Ramos (cell line): ENCODE measurements around the gene SLC26A4.

Experiments
- in situ Hi-C: fragments of 300-500 bp; cut with MboI; formaldehyde crosslinking; loops from one replicate; pipeline ENCODE4 v1.14.3; 2022; ENCODE audit warnings: low sequenced_read_pairs; ENCODE audit not compliant: unreplicated experiment

The SLC26A4 gene

DNA sequence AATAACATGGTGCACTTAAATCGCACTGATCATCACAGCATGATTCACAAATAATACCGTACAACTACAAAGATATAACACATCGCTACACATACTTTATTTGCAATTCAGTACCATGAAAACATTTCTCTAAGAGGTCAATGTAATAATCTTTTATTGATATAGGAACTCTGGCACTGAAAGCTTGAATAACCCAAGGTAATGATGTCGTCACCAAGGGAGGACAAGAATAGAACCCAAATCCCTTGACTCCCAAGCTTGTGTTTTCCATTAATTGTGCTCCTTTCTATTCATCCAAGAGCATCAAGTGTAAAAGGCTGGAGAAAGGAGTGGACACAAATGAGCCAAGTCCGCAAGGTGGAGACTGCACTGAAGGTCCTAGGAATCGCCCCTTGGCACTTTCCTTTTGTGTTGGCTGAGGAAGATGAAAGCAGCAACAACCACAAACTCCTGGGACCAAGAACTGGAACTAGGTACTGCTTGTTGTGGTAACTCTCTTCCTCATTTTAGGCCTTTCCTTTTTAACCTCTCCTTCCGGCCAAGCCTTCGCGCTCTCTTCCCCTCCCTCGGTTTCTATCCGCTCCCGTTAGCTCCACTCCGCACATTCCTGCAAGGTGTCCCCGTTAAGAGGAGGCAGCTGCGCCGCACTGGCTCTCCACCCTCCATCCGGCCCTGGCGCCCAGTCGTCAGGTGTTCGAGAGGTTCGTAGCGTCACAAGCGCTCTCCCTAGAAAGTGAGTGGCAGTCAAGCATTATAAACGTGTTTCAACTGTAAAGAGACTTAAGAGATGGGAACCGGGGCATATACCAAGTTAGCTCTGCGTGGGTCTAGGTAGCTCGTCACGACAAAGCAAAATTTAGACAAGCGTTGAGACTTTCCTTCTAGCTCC is 82.3 kb downstream of the SLC26A4 start:
- in situ Hi-C loops: loop anchor here (25.0 kb wide), 2 partner anchors 556 to 806 kb away; no protein-coding TSS in a partner anchor

DNA sequence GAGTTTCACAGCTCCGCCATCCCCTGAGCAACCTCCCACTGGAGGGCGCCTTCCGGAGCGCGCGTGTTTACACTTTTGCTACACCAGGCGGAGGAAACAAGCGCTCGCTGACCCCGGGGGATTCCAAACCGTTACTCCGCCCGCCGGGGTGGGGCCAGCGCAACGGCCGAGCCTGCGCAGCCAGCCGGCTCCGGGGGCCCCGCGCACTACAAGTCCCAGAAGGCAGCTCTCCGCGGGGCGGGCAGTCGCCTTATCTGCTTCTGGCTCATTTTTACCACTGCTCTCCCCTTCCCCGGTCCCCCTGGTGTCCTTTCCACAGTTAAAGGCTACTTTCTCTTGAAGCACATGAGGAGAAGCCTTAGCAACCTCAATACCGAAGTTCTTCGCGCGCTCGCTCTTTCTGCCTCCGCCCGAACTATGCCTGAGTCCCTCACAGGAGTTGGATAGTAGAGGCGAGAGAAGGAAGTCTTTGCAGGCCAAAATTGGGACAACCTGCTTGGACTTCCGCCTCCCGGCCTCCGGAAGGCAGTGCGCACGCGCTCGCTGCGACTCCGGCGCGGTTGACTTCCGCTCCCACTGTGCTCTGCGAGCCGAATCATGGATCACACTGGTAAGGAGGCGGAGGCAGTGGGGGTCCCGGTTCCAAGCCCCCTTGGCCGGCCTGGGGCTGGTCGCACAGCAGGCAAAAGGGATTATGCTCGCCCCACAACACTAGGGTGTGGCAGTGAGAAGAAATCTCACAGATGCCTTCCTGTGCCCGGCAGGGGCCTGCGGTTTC is 83.1 kb downstream of the SLC26A4 start, which contains the start of gene CBLL1:
TSS of gene CBLL1 (plus strand) at position 576 of the 778 bp plus-strand sequence. CDS start at position 598, 22 bp downstream.
- in situ Hi-C loops: loop anchor here (25.0 kb wide), 2 partner anchors 556 to 806 kb away; no protein-coding TSS in a partner anchor

DNA sequence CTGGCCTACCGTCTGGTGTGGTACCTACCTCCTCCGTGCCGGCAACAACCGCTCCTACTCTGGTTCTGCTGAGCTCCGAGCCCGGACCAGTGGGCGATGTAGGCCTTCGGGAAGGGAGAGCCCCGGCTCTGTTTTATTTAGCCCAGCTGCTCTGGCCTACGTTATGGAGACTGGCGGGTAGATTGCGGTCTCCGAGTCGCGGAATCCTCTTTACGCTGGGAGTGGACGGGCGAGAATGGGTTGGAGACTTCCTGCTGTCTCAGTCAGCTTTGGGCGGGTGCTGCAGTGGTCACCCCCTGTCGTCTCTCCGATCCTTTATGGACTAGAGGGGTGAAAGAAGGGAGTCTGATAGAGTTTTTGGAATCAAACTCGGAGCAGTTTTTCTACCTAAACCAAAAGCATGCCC is 83.7 kb downstream of the SLC26A4 start:
- in situ Hi-C loops: loop anchor here (25.0 kb wide), 2 partner anchors 557 to 807 kb away; no protein-coding TSS in a partner anchor

GRCh38 chr7:107746006-107746405 is 85.4 kb downstream of the SLC26A4 start:
- in situ Hi-C loops: loop anchor here (25.0 kb wide), 2 partner anchors 559 to 809 kb away; no protein-coding TSS in a partner anchor

GRCh38 chr7:107751113-107751512 is 90.5 kb downstream of the SLC26A4 start:
- in situ Hi-C loops: no loop called here

- in situ Hi-C loops: no loop called here
Observed at GRCh38 chr7:107754642-107755041, 94.0 kb downstream of the SLC26A4 start.

DNA sequence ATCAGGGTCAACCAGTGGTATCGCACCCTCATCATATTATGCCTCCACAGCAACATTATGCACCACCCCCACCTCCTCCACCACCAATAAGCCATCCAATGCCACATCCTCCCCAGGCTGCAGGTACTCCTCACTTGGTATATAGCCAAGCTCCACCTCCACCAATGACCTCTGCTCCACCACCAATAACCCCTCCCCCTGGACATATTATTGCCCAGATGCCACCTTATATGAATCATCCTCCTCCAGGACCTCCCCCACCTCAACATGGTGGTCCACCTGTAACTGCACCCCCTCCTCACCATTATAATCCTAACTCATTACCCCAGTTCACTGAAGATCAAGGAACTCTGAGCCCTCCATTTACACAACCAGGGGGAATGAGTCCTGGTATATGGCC is 98.0 kb downstream of the SLC26A4 start:
- in situ Hi-C loops: no loop called here

DNA sequence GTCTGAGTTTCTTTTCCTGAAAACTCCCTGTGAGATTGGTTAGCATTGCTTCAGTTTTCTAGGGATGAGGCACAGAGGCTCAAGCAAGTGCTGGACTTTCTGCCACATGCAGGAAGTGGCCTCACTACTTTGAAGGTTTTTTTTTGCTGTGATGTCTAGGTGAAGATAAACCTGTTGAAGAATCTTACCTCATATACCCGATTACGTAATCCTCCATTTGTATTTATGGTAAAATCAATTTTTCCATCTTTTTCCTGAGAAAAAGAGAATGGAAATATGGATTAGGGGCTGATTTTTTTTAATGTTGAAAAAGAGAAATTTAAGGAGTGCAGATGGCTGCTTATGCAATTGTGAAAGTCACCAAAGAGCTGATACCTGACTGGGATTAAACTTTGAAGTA is 106.8 kb downstream of the SLC26A4 start:
- in situ Hi-C loops: no loop called here
